HEK293 (cell line): ENCODE data around the gene CACNA1B.

Experiments used
- CTCF ChIA-PET: fragments of 350-600 bp; formaldehyde crosslinking; extraction: SDS; loops from one replicate; lab custom pipeline; 2021; ENCODE audit warnings: antibody characterized with exemption; lab: Yijun Ruan, JAX
- POLR2A ChIA-PET: fragments of 300-600 bp; formaldehyde crosslinking; extraction: SDS; loops from one replicate; lab custom pipeline; 2020; ENCODE audit warnings: antibody characterized with exemption, inconsistent platforms; lab: Yijun Ruan, JAX
- H3K27ac ChIP-seq: fragments of 200-500 bp; sonication (Bioruptor generic); 2 replicates; pipeline ENCODE4 v1.5.1; 2014; ENCODE audit warnings: low read depth, low read length, control low read depth, inconsistent platforms; ENCODE audit errors: extremely low read depth
- H3K36me3 ChIP-seq, 2 experiments: fragments of 200-500 bp in 1 of 2; sonication (Bioruptor generic) in 1 of 2; 1 replicate in 1 of 2; 2 replicates in 1 of 2; pipeline ENCODE4 v1.5.1; 2014 to 2017; ENCODE audit warnings: inconsistent platforms in 2 of 2, low read length in 2 of 2; ENCODE audit not compliant: control insufficient read depth in 2 of 2, insufficient read depth in 1 of 2
- H3K4me1 ChIP-seq: fragments of 200-500 bp; sonication (Bioruptor generic); 2 replicates; pipeline ENCODE4 v1.5.1; 2014; ENCODE audit warnings: mild to moderate bottlenecking, low read length, inconsistent platforms; ENCODE audit not compliant: control insufficient read depth, insufficient read depth
- H3K4me3 ChIP-seq: 2 replicates; pipeline ENCODE4 v1.5.1; 2011; ENCODE audit warnings: low read depth, mild to moderate bottlenecking, control low read depth, low read length, moderate library complexity
- H3K9me3 ChIP-seq: fragments of 200-500 bp; sonication (Bioruptor generic); 2 replicates; pipeline ENCODE4 v1.5.1; 2014; ENCODE audit warnings: low read depth, low read length, inconsistent platforms; ENCODE audit not compliant: control insufficient read depth, insufficient read depth
- EGR2 ChIP-seq: fragments of 450-650 bp; formaldehyde crosslinking; IDR thresholded peaks from 2 replicates; pipeline ENCODE4 v1.5.1; 2016; ENCODE audit warnings: low read depth, missing biosample characterization, missing genetic modification characterization
- HOXD13 ChIP-seq: sonication (generic); formaldehyde crosslinking; IDR thresholded peaks from 2 replicates; pipeline ENCODE4 v1.8.0; 2022; ENCODE audit warnings: missing genetic modification reagents, borderline replicate concordance
- KLF1 ChIP-seq: fragments of 450-650 bp; formaldehyde crosslinking; IDR thresholded peaks from 2 replicates; pipeline ENCODE4 v1.5.1; 2016; ENCODE audit warnings: missing biosample characterization, missing genetic modification characterization
- KLF16 ChIP-seq: fragments of 450-650 bp; formaldehyde crosslinking; IDR thresholded peaks from 2 replicates; pipeline ENCODE4 v1.5.1; 2017; ENCODE audit warnings: missing biosample characterization, missing genetic modification characterization
- KLF8 ChIP-seq: fragments of 450-650 bp; formaldehyde crosslinking; IDR thresholded peaks from 2 replicates; pipeline ENCODE4 v1.5.1; 2016; ENCODE audit warnings: missing biosample characterization, missing genetic modification characterization
- YY1 ChIP-seq: fragments of 450-650 bp; formaldehyde crosslinking; IDR thresholded peaks from 2 replicates; pipeline ENCODE4 v1.5.1; 2018; ENCODE audit warnings: missing biosample characterization, missing genetic modification characterization
- ZFHX2 ChIP-seq: fragments of 450-650 bp; formaldehyde crosslinking; conservative IDR thresholded peaks from 2 replicates; pipeline ENCODE4 v1.5.1; 2016; ENCODE audit warnings: missing biosample characterization, missing genetic modification characterization
- ZFP69B ChIP-seq: fragments of 450-650 bp; formaldehyde crosslinking; IDR thresholded peaks from 2 replicates; pipeline ENCODE4 v1.5.1; 2016; ENCODE audit warnings: missing biosample characterization, missing genetic modification characterization
- ZIC2 ChIP-seq: fragments of 450-650 bp; formaldehyde crosslinking; IDR thresholded peaks from 2 replicates; pipeline ENCODE4 v1.5.1; 2016; ENCODE audit warnings: missing biosample characterization, missing genetic modification characterization
- ZNF112 ChIP-seq: fragments of 450-650 bp; formaldehyde crosslinking; IDR thresholded peaks from 2 replicates; pipeline ENCODE4 v1.5.0; 2017; ENCODE audit warnings: missing biosample characterization, missing genetic modification characterization
- ZNF148 ChIP-seq: fragments of 450-650 bp; formaldehyde crosslinking; IDR thresholded peaks from 2 replicates; pipeline ENCODE4 v1.5.0; 2017; ENCODE audit warnings: missing biosample characterization, missing genetic modification characterization, borderline replicate concordance
- ZNF174 ChIP-seq: fragments of 450-650 bp; formaldehyde crosslinking; IDR thresholded peaks from 2 replicates; pipeline ENCODE4 v1.5.0; 2017; ENCODE audit warnings: missing biosample characterization, mild to moderate bottlenecking, missing genetic modification characterization
- ZNF175 ChIP-seq: fragments of 450-650 bp; formaldehyde crosslinking; IDR thresholded peaks from 2 replicates; pipeline ENCODE4 v1.5.1; 2016; ENCODE audit warnings: missing biosample characterization, missing genetic modification characterization
- ZNF18 ChIP-seq: fragments of 450-650 bp; formaldehyde crosslinking; IDR thresholded peaks from 2 replicates; pipeline ENCODE4 v1.5.1; 2016; ENCODE audit warnings: missing biosample characterization, missing genetic modification characterization
- ZNF23 ChIP-seq: fragments of 450-650 bp; formaldehyde crosslinking; IDR thresholded peaks from 2 replicates; pipeline ENCODE4 v1.5.1; 2016; ENCODE audit warnings: missing biosample characterization, missing genetic modification characterization, borderline replicate concordance
- ZNF324 ChIP-seq: fragments of 450-650 bp; formaldehyde crosslinking; IDR thresholded peaks from 2 replicates; pipeline ENCODE4 v1.5.1; 2016; ENCODE audit warnings: missing biosample characterization, missing genetic modification characterization
- ZNF394 ChIP-seq: fragments of 450-650 bp; formaldehyde crosslinking; IDR thresholded peaks from 2 replicates; pipeline ENCODE4 v1.5.1; 2016; ENCODE audit warnings: missing biosample characterization, missing genetic modification characterization, mild to moderate bottlenecking, moderate library complexity, borderline replicate concordance
- ZNF555 ChIP-seq: fragments of 450-650 bp; formaldehyde crosslinking; conservative IDR thresholded peaks from 2 replicates; pipeline ENCODE4 v1.5.1; 2017; ENCODE audit warnings: missing biosample characterization, mild to moderate bottlenecking, missing genetic modification characterization, inconsistent platforms
- ZNF660 ChIP-seq: fragments of 450-650 bp; IDR thresholded peaks from 2 replicates; pipeline ENCODE4 v1.5.1; 2018; ENCODE audit warnings: missing biosample characterization, mild to moderate bottlenecking, missing genetic modification characterization
- ZNF707 ChIP-seq: fragments of 450-650 bp; formaldehyde crosslinking; IDR thresholded peaks from 2 replicates; pipeline ENCODE4 v1.5.1; 2016; ENCODE audit warnings: missing biosample characterization, missing genetic modification characterization
- ZNF777 ChIP-seq: fragments of 450-650 bp; formaldehyde crosslinking; IDR thresholded peaks from 2 replicates; pipeline ENCODE4 v1.5.1; 2017; ENCODE audit warnings: missing biosample characterization, missing genetic modification characterization, borderline replicate concordance
- ZNF791 ChIP-seq: fragments of 450-650 bp; formaldehyde crosslinking; IDR thresholded peaks from 2 replicates; pipeline ENCODE4 v1.5.1; 2016; ENCODE audit warnings: missing biosample characterization, missing genetic modification characterization
- ZSCAN4 ChIP-seq: fragments of 450-650 bp; formaldehyde crosslinking; IDR thresholded peaks from 2 replicates; pipeline ENCODE4 v1.5.1; 2017; ENCODE audit warnings: missing biosample characterization, missing genetic modification characterization
- TF ChIP-seq, protein P1 (sequence below): fragments of 450-650 bp; formaldehyde crosslinking; IDR thresholded peaks from 2 replicates; pipeline ENCODE4 v1.5.1; 2016; ENCODE audit warnings: missing biosample characterization, missing genetic modification characterization

CACNA1B gene

GRCh38 chr9:137988701-137989100 is 111.1 kb downstream of the CACNA1B start:
- POLR2A ChIA-PET = no interaction called here
- Histone ChIP-seq H3K9me3 (no peaks in the 10 kb centered on the region), H3K27ac (no peak overlapping the region)
- TF ChIP-seq ZNF112 (tag by site-specific recombination) (no peak), ZNF707 (tag by site-specific recombination) (no peak), ZNF23 (tag by site-specific recombination) (no peak), ZNF660 (tag by site-specific recombination) (no peak), YY1 (no peak)
- TF ChIP-seq, all 188 proteins: peak for 0
- Histone ChIP-seq H3K4me3 (no peak overlapping the region), H3K4me1 (no peaks in the 10 kb centered on the region), H3K36me3 (no peaks in the 10 kb centered on the region)
- CTCF ChIA-PET = no interaction called here

DNA sequence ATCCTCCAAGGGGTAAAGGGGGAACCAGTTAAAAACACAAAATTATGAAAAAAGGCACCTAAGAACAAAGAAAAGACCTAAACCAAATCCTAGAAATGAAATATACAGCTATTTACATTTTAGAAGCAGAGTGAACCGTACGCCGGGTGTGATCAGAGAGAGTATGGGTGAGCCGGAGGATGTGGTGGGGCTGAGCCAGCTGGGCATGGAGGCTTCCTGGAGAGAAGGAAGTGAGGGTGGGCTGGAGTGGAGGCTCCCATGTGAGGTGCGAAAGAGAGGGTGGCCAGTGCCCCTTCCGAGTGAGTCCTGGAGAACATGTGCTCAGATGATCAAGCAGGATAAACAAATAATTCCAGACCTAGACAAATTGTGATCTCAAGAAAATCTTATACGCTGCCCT is 111.6 kb downstream of the CACNA1B start:
- Histone ChIP-seq H3K4me1 (no peaks in the 10 kb centered on the region), H3K4me3 (no peak overlapping the region), H3K27ac (no peak overlapping the region), H3K9me3 (no peaks in the 10 kb centered on the region), H3K36me3 (no peaks in the 10 kb centered on the region)
- ChIA-PET CTCF (interaction anchor here (0.7 kb wide), 1 partner anchor 173 kb away, joined by 3 read pairs; no protein-coding TSS in a partner anchor), POLR2A (no interaction called here)
- TF ChIP-seq KLF8 (tag by site-specific recombination) (no peak), ZNF394 (tag by site-specific recombination) (no peak), ZNF18 (tag by site-specific recombination) (no peak), ZIC2 (tag by site-specific recombination) (no peak), KLF16 (no peak), ZNF148 (tag by site-specific recombination) (no peak), ZNF175 (tag by site-specific recombination) (no peak), ZNF324 (tag by site-specific recombination) (no peak), ZNF777 (no peak)
- TF ChIP-seq, protein P1, sequence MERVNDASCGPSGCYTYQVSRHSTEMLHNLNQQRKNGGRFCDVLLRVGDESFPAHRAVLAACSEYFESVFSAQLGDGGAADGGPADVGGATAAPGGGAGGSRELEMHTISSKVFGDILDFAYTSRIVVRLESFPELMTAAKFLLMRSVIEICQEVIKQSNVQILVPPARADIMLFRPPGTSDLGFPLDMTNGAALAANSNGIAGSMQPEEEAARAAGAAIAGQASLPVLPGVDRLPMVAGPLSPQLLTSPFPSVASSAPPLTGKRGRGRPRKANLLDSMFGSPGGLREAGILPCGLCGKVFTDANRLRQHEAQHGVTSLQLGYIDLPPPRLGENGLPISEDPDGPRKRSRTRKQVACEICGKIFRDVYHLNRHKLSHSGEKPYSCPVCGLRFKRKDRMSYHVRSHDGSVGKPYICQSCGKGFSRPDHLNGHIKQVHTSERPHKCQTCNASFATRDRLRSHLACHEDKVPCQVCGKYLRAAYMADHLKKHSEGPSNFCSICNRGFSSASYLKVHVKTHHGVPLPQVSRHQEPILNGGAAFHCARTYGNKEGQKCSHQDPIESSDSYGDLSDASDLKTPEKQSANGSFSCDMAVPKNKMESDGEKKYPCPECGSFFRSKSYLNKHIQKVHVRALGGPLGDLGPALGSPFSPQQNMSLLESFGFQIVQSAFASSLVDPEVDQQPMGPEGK (tag by site-specific recombination) = no peak

DNA sequence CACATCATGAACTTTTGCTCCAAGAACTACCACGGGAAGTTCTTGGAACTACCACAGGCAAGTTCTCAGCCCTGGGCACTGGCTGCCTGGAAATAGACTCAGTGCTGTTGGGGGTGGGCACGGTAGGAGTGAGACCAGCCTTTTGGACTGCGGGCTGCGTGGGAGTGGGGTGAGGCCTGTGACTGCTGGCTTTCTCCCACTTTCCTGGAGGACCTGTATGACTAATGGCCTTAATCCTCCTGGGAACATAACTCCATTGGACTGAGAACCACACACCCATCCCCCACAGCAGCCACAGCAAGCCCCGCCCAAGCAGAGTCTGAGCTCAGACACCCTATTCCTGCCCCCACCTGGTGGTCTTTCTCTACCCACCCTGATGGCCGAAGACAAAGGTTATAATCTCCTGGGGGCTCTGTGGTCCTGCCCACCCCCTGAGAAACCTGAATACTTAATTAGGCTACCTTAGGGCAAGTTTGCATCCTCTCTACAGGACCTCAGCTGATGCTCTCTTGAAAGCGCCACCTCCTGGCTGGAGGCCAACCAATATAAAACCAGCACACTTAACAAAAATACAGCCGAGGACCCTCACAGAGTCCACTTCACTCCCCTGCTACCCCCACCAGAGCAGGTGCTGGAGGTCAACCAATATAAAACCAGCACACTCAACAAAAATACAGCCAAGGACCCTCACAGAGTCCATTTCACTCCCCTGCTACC is 112.6 kb downstream of the CACNA1B start:
- POLR2A ChIA-PET = no interaction called here
- Histone ChIP-seq H3K9me3 (no peaks in the 10 kb centered on the region), H3K4me3 (no peak overlapping the region), H3K36me3 (no peaks in the 10 kb centered on the region), H3K27ac (no peak overlapping the region), H3K4me1 (no peaks in the 10 kb centered on the region)
- CTCF ChIA-PET = interaction anchor here (0.6 to 1.5 kb wide), 5 partner anchors 9 to 317 kb away, joined by 3 to 7 read pairs (median 3); no protein-coding TSS in a partner anchor
- TF ChIP-seq ZNF174 (tag by site-specific recombination) (no peak), ZNF791 (tag by site-specific recombination) (no peak), EGR2 (tag by site-specific recombination) (peak; percentile 90), ZFHX2 (tag by site-specific recombination) (peak; percentile 89), ZSCAN4 (tag by site-specific recombination) (no peak), ZFP69B (tag by site-specific recombination) (no peak), ZNF555 (no peak), HOXD13 (CRISPR knock-in tag) (no peak), KLF1 (peak; percentile 41; the same call in 1 of the 2 replicates)
